GM12892 (cell line): ENCODE measurements around the gene VEPH1.

Source experiments
- POLR2A ChIP-seq: IDR thresholded peaks from 2 replicates; pipeline ENCODE4 v1.6.1; 2011; ENCODE audit warnings: low read depth, low read length, control low read depth
- POLR2AphosphoS5 ChIP-seq: IDR thresholded peaks from 2 replicates; pipeline ENCODE4 v1.6.1; 2011; ENCODE audit warnings: low read depth, low read length, control low read depth

DNA sequence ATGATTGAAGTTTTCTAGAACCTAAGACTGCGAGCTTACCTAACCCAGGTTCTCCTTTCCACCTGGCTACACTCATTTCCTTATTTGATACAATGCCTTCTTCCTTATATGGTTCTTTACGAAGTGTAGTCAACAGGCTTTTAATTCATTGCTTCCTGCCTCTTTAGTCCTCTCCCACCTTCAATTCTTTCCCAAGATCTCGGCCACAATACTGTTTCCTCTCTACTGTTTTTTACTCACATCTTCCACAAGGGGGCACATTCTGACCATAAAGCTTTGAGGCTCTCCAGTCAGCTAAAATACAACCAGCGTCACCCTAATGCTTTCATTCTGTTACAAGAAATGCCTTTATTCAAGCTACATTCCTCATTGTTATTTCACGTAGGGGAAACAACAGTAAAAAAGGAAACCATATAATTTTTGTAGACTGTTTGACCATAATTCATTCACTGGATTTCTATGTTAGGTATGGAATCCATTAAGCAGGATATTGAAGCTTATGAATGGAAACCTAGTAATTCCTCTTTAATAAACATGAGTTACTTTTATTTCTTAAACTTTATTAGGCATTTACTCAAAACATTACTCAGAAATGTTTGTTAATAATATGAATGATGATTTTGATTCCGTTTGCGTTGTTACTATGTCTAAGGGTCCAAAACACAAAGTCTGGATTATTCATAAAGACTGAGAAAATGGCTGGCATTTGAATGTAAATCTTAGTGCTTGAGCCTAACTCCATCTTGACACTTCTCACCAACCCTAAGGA lies 29.5 kb upstream of the VEPH1 start:
- no peak for TF ChIP-seq POLR2A
- no peak for TF ChIP-seq POLR2AphosphoS5
